Astrocyte of the hippocampus (primary cell): ENCODE measurements around the gene ZNF689.

Source experiments
- DNase-seq: peaks from one replicate; pipeline ENCODE4 v3.0.0; 2011; ENCODE audit warnings: low read depth, low spot score

The ZNF689 gene

GRCh38 chr16:30562021-30562420 lies 48.2 kb downstream of the ZNF689 start:
- no peak for DNase-seq

- DNase-seq, result no peak
Measured at GRCh38 chr16:30561089-30561816, 48.9 kb downstream of the ZNF689 start.

- DNase-seq, result no peak
Measured at GRCh38 chr16:30559690-30560089, 50.5 kb downstream of the ZNF689 start.

- no peak for DNase-seq
Measured at GRCh38 chr16:30558789-30559377, 51.3 kb downstream of the ZNF689 start.

GRCh38 chr16:30557957-30558788 lies 52.0 kb downstream of the ZNF689 start, which contains the start of gene ZNF764:
TSS of gene ZNF764 (minus strand) at chr16:30558374. CDS start at chr16:30558182, 192 bp downstream.
- peak; percentile 99 for DNase-seq

GRCh38 chr16:30557707-30557956 lies 52.6 kb downstream of the ZNF689 start:
- DNase-seq, result no peak

- DNase-seq, result no peak
Measured at GRCh38 chr16:30556125-30556473, 54.1 kb downstream of the ZNF689 start.

GRCh38 chr16:30555315-30556124 lies 54.7 kb downstream of the ZNF689 start:
- no peak for DNase-seq

GRCh38 chr16:30554557-30555314 lies 55.5 kb downstream of the ZNF689 start:
- no peak for DNase-seq

GRCh38 chr16:30553393-30553899 lies 56.7 kb downstream of the ZNF689 start:
- no peak for DNase-seq

- no peak for DNase-seq
Measured at GRCh38 chr16:30552956-30553355, 57.2 kb downstream of the ZNF689 start.
